ENCODE results near the gene CAMK1G. TPM values are rescaled to one million over a fixed set of nuclear protein-coding genes. Genes with fewer than 3 reads are reported as not detected.
A peak's percentile ranks its signal among the peaks of the same experiment; 100 is the strongest.

CAMK1G gene
- polyA plus RNA-seq, 1 donor from 2014 or later: 3.0 TPM

DNA sequence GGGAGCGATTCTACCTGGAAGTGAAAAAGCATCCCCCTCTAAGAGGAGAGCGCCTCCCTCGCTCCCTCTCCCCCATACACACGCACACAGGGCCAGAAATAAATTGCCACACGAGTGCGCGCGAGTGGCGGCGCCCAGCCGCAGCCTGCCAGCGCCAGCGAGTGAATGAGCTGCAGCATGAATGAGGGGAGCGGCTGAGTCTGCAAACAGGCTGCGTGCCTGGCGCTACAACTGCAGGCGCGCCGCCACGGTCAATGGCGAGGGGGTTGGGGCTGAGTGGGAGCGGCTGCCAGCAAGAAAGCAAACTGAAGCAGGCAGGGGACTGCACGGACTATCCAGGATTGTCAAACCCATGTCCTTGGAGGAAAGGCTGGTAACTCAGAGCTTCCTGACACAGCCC, 2.2 kb downstream of the CAMK1G start:
- TF ChIP-seq MXI1 (conservative IDR thresholded peaks at IDR 0.05; ENCODE audit: poor library complexity, severe bottlenecking): peak; percentile 43
- peak; percentile 63 for TF ChIP-seq POLR2AphosphoS5 (IDR thresholded peaks at IDR 0.05)
- peak; percentile 24 for TF ChIP-seq SMC3 (conservative IDR thresholded peaks at IDR 0.05; ENCODE audit: poor library complexity)
- peak; percentile 26 for TF ChIP-seq EP300 (conservative IDR thresholded peaks at IDR 0.05; ENCODE audit: poor library complexity, severe bottlenecking)
- TF ChIP-seq, protein P1, sequence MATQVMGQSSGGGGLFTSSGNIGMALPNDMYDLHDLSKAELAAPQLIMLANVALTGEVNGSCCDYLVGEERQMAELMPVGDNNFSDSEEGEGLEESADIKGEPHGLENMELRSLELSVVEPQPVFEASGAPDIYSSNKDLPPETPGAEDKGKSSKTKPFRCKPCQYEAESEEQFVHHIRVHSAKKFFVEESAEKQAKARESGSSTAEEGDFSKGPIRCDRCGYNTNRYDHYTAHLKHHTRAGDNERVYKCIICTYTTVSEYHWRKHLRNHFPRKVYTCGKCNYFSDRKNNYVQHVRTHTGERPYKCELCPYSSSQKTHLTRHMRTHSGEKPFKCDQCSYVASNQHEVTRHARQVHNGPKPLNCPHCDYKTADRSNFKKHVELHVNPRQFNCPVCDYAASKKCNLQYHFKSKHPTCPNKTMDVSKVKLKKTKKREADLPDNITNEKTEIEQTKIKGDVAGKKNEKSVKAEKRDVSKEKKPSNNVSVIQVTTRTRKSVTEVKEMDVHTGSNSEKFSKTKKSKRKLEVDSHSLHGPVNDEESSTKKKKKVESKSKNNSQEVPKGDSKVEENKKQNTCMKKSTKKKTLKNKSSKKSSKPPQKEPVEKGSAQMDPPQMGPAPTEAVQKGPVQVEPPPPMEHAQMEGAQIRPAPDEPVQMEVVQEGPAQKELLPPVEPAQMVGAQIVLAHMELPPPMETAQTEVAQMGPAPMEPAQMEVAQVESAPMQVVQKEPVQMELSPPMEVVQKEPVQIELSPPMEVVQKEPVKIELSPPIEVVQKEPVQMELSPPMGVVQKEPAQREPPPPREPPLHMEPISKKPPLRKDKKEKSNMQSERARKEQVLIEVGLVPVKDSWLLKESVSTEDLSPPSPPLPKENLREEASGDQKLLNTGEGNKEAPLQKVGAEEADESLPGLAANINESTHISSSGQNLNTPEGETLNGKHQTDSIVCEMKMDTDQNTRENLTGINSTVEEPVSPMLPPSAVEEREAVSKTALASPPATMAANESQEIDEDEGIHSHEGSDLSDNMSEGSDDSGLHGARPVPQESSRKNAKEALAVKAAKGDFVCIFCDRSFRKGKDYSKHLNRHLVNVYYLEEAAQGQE (IDR thresholded peaks at IDR 0.05; ENCODE audit: borderline replicate concordance): peak; percentile 43
- TF ChIP-seq, protein P2, sequence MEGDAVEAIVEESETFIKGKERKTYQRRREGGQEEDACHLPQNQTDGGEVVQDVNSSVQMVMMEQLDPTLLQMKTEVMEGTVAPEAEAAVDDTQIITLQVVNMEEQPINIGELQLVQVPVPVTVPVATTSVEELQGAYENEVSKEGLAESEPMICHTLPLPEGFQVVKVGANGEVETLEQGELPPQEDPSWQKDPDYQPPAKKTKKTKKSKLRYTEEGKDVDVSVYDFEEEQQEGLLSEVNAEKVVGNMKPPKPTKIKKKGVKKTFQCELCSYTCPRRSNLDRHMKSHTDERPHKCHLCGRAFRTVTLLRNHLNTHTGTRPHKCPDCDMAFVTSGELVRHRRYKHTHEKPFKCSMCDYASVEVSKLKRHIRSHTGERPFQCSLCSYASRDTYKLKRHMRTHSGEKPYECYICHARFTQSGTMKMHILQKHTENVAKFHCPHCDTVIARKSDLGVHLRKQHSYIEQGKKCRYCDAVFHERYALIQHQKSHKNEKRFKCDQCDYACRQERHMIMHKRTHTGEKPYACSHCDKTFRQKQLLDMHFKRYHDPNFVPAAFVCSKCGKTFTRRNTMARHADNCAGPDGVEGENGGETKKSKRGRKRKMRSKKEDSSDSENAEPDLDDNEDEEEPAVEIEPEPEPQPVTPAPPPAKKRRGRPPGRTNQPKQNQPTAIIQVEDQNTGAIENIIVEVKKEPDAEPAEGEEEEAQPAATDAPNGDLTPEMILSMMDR (IDR thresholded peaks at IDR 0.05; ENCODE audit: poor library complexity, severe bottlenecking): peak; percentile 45
- TF ChIP-seq TAF1 (IDR thresholded peaks at IDR 0.05; ENCODE audit: low read depth): peak; percentile 45
- peak; percentile 47 for TF ChIP-seq RAD21 (conservative IDR thresholded peaks at IDR 0.05)
- TF ChIP-seq EZH2 (IDR thresholded peaks at IDR 0.05; ENCODE audit: borderline replicate concordance, insufficient read depth, low read length, poor library complexity, severe bottlenecking): no peak
- H4K20me1 ChIP-seq (ENCODE audit: insufficient read depth): no peaks in the 10 kb centered on the region
- H3F3A ChIP-seq (ENCODE audit: insufficient read depth, low read length, poor library complexity, severe bottlenecking): no peaks in the 10 kb centered on the region
- H3K27ac ChIP-seq (ENCODE audit: low read length): peak overlapping the region; percentile 29
- H3K9me2 ChIP-seq (ENCODE audit: insufficient read depth, low read length): no peaks in the 10 kb centered on the region
- H3K27me3 ChIP-seq (ENCODE audit: insufficient read depth, low read depth, low read length): no peaks in the 10 kb centered on the region
- no peaks in the 10 kb centered on the region for H3K79me2 ChIP-seq (replicated peaks; ENCODE audit: insufficient read depth, low read length)
- peak overlapping the region; percentile 52 for H3K9ac ChIP-seq (ENCODE audit: low read length)
- no peaks in the 10 kb centered on the region for H3K36me3 ChIP-seq (ENCODE audit: insufficient read depth, low read length)
- H3K4me3 ChIP-seq (ENCODE audit: low read length): peak overlapping the region; percentile 70
- peak overlapping the region; percentile 62 for H3K4me2 ChIP-seq (ENCODE audit: low read length)
- H3K9me3 ChIP-seq (ENCODE audit: low read length): no peaks in the 10 kb centered on the region
- no peak overlapping the region for H2AFZ ChIP-seq (ENCODE audit: low read depth, low read length)

DNA sequence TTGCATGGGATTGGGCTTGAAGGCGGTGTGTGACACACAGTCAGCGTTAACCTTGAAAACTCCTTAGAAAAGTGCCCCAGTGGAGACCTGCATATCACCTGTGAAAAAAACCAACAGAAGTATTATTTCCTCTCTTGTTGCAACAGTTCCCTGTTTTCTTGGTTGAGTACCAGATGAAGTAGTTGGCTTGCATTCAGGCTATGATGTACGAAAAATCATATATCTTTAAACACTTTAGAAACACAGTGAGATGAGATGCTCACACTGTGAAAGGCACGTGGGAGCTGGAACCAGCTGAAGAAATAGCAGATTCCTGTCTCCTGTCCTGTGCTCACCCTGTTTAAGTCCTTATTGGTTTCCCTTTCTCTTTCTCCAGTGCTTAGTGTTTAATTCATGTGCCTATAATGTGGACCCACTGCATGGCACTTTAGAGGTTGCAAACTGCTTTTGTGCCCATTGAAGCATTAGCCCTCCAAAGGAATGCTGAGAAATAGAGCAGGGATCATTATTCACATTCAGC, 2.8 kb downstream of the CAMK1G start:
- no peaks in the 10 kb centered on the region for H3K9me3 ChIP-seq (ENCODE audit: low read length)
- H4K20me1 ChIP-seq (ENCODE audit: insufficient read depth): no peaks in the 10 kb centered on the region
- H2AFZ ChIP-seq (ENCODE audit: low read depth, low read length): no peak overlapping the region
- TF ChIP-seq, protein P1 (IDR thresholded peaks at IDR 0.05; ENCODE audit: borderline replicate concordance): no peak
- TF ChIP-seq POLR2AphosphoS5 (IDR thresholded peaks at IDR 0.05) (no peak), RAD21 (conservative IDR thresholded peaks at IDR 0.05) (no peak), MXI1 (conservative IDR thresholded peaks at IDR 0.05; ENCODE audit: poor library complexity, severe bottlenecking) (no peak), EP300 (conservative IDR thresholded peaks at IDR 0.05; ENCODE audit: poor library complexity, severe bottlenecking) (no peak), TAF1 (IDR thresholded peaks at IDR 0.05; ENCODE audit: low read depth) (no peak), EZH2 (IDR thresholded peaks at IDR 0.05; ENCODE audit: borderline replicate concordance, insufficient read depth, low read length, poor library complexity, severe bottlenecking) (no peak)
- TF ChIP-seq, protein P2 (IDR thresholded peaks at IDR 0.05; ENCODE audit: poor library complexity, severe bottlenecking): no peak
- H3K27me3 ChIP-seq (ENCODE audit: insufficient read depth, low read depth, low read length): no peaks in the 10 kb centered on the region
- peak overlapping the region; percentile 70 for H3K4me3 ChIP-seq (ENCODE audit: low read length)
- no peaks in the 10 kb centered on the region for H3K36me3 ChIP-seq (ENCODE audit: insufficient read depth, low read length)
- no peaks in the 10 kb centered on the region for H3F3A ChIP-seq (ENCODE audit: insufficient read depth, low read length, poor library complexity, severe bottlenecking)
- no peaks in the 10 kb centered on the region for H3K79me2 ChIP-seq (replicated peaks; ENCODE audit: insufficient read depth, low read length)
- peak overlapping the region; percentile 29 for H3K27ac ChIP-seq (ENCODE audit: low read length)
- peak overlapping the region; percentile 52 for H3K9ac ChIP-seq (ENCODE audit: low read length)
- no peaks in the 10 kb centered on the region for H3K9me2 ChIP-seq (ENCODE audit: insufficient read depth, low read length)
- H3K4me2 ChIP-seq (ENCODE audit: low read length): peak overlapping the region; percentile 62
